IPS-NIHi11 (cell line): ENCODE data around the gene TRIM67.
A peak's percentile ranks its signal among the peaks of the same experiment; 100 is the strongest.
"Not testable (repeated sequence)": the region's sequence is repeated elsewhere in the genome, so short reads cannot be mapped to it uniquely, and the experiment has no call there.

ENCODE experiments used
- DNase-seq: peaks from one replicate; pipeline ENCODE4 v3.0.0; 2012; ENCODE audit warnings: mixed read lengths, low spot score

TRIM67 gene

GRCh38 chr1:231161667-231162296 lies at the start of gene TRIM67:
TSS of gene TRIM67 (plus strand) at chr1:231162058. CDS start at chr1:231162970, 912 bp downstream.
- peak; percentile 80 for DNase-seq

- no peak for DNase-seq
These were observed 45.1 kb upstream of the TRIM67 start for GRCh38 chr1:231116738-231117137.

DNA sequence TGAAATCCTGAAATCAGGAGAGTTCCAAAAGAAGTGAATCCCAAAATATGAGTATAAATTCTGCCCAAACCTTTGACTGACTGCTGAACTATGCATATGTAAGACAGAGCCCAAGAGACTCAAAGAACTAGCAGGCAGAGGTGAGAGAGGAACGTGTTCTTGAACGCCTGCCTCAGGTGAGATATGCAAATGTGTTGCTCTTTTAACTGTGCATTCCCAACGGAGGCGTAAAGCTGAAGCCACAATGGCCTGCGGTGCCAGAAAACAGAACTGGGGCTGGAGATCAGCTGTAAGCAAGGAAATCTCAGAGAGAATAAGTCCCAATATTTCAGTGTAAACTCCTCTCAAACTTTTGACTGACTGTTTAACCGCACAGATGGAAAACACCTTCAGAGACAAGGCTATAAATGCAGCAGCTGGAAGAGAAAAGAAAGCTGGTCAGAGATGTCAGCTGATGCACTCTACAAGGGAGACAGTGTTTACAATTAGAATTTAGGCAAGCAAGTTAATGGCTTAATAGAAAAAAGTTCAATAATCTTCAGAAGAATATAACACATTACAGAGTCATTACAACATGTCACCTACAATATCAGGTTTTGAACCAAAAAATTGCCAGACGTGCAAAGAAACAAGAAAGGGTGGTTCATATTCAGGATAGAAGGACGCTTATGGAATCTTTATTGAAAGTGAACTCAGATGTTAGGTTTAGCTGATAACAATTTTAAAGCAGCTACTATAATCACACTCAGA lies 43.0 kb upstream of the TRIM67 start:
- DNase-seq = no peak

- no peak for DNase-seq
These were observed 40.3 kb upstream of the TRIM67 start for GRCh38 chr1:231121533-231121932.

- no peak for DNase-seq
These were observed 39.7 kb upstream of the TRIM67 start for GRCh38 chr1:231122143-231122542.

GRCh38 chr1:231124746-231125145 lies 37.1 kb upstream of the TRIM67 start:
- DNase-seq = no peak

DNA sequence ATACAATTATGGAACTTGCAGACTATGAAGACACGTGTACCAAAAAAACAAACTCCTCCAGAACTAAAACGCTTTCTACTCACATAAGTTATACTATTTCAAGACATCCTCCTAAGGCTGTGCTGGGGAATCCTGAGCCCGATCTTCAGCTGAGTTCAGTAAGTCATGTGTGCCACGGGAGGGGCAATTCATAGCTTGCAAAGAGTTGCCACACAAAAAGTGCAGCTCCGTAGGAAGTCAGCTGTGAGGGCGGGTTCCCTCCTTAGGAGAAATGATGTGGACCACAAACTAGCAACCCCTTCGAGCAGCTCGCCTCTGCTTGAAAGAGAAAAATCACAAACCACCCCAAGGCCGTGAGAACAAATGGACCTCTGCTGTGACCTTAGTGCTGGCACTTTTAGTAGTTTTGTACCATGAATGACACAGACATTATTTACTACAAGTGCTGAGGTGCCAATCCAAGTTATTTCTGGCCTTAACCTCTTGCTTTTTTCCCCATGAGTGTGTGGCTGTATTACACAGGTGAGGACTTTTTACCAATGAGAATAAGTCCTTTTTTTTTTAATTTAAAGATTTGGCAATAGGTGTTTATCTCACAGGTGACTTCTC lies 35.8 kb upstream of the TRIM67 start:
- no peak for DNase-seq

GRCh38 chr1:231127106-231127505 lies 34.8 kb upstream of the TRIM67 start:
- not testable (repeated sequence) for DNase-seq

- not testable (repeated sequence) for DNase-seq
These were observed 33.4 kb upstream of the TRIM67 start for GRCh38 chr1:231128471-231128870.

DNA sequence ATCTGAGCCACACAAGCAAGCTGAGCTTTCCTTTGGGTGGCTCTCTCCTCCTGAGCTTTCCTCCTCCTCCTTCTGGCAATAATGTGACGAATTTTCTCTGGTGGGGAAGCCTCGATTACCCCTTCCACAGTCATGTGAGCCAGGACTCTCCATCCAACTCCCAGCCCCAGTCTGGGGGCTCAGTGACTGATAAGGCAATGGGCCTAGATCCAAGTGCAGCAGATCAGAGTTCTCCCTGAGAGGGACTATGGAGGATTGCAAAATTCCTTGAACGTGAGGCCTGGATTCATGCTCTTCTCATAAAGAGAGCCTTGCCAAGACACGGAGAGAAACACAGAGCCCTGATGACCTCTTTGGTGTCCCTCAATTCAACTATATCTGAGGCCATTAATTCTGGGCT lies 31.3 kb upstream of the TRIM67 start:
- DNase-seq = no peak

- DNase-seq = not testable (repeated sequence)
These were observed 29.3 kb upstream of the TRIM67 start for GRCh38 chr1:231132591-231132990.

DNA sequence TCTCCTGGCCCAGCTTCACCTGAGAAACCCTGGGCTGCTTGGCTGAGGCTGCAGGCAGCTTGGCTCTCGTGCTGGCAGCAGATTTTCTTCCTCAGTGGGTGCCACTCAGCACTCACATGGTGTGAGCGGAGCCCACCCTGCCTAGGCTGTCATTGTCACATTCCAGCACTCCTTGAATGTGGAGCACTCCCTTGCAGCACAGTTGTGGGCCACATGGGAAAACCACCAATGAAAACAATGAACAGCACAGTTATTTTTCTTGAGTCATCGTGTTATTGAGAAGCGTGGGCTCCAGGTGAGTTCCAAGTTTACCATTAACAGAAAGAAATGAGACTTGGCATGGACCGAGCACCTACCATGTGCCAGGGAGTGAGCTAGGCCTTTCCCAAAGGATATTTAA lies 27.2 kb upstream of the TRIM67 start:
- no peak for DNase-seq

GRCh38 chr1:231138236-231138635 lies 23.6 kb upstream of the TRIM67 start:
- no peak for DNase-seq

- no peak for DNase-seq
These were observed 22.7 kb upstream of the TRIM67 start for GRCh38 chr1:231139125-231139649.

GRCh38 chr1:231139659-231140654 lies 21.9 kb upstream of the TRIM67 start:
- DNase-seq = no peak

DNA sequence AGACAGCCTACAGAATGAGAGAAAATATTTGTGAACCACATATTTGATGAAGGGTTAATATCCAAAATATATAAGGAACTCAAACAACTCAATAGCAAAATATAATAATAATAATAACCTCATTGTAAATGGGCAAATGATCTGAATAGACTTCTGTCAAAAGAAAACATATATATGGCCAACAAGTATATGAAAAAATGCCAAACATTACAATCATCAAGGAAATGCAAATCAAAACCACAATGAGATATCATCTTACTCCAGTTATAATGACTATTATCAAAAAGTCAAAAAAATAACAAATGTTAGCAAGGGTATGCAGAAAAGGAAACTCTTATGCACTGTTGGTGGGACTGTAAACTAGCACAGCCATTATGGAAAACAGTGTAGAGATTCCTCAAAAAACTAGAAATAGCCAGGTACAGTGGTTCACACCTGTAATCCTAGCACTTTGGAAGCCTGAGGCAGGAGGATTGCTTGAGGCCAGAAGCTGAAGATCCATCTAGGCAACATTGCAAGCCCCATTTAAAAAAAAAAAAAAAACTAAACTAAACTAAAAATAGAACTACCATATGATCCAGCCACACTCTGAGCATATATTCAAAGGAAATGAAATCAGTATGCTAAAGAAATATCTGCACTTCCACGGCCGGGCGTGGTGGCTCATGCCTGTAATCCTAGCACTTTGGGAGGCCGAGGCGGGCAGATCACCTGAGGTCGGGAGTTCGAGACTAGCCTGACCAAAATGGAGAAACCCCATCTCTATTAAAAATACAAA lies 17.3 kb upstream of the TRIM67 start:
- DNase-seq = no peak

GRCh38 chr1:231147896-231148295 lies 14.0 kb upstream of the TRIM67 start:
- DNase-seq = no peak

GRCh38 chr1:231151811-231152210 lies 10.0 kb upstream of the TRIM67 start:
- DNase-seq = peak; percentile 15

- DNase-seq = no peak
These were observed 8.1 kb upstream of the TRIM67 start for GRCh38 chr1:231153726-231154125.

- DNase-seq = no peak
These were observed 6.0 kb upstream of the TRIM67 start for GRCh38 chr1:231155808-231156207.

GRCh38 chr1:231157311-231157710 lies 4.5 kb upstream of the TRIM67 start:
- no peak for DNase-seq
